Measurements from ENCODE around the gene ERMN.
"Not testable (repeated sequence)": the region's sequence is repeated elsewhere in the genome, so short reads cannot be mapped to it uniquely, and the experiment has no call there.

GRCh38 chr2:157279311-157279710 lies 46.3 kb downstream of the ERMN start:
- TF ChIP-seq CTCF, POLR2A, EP300 (IDR thresholded peaks at IDR 0.05): not testable (repeated sequence)
